ENCODE results near the gene PPP1R26.

PPP1R26 gene

DNA sequence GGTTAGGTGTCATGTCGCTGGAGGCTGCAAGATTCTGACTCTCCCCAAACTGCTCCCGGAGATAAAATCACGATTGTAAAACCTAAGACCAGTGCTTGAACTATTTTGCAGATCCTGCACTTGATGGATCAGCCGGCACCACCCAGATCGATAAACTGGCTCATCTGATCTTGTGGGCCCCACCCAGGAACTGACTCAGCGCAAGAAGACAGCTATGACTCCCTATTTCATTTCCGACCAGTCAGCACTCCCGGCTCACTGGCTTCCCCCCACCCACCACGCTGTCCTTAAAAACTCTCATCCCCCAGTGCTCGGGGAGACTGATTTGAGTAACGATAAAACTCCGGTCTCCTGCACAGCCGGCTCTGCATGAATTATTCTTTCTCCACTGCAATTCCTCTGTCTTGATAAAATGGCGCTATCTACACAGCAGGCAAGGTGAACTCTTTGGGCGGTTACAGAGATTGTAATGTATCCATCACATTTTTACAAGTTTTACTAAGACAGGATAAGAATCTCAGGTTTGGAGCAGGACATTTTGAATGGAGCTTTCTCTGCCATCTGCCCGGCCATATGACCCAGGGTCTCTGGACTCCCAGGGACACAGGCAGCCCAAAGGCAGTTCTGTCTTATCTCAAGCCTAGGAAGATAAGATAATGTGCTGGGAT is 10.6 kb upstream of the PPP1R26 start:
- DNase-seq = no peak

DNA sequence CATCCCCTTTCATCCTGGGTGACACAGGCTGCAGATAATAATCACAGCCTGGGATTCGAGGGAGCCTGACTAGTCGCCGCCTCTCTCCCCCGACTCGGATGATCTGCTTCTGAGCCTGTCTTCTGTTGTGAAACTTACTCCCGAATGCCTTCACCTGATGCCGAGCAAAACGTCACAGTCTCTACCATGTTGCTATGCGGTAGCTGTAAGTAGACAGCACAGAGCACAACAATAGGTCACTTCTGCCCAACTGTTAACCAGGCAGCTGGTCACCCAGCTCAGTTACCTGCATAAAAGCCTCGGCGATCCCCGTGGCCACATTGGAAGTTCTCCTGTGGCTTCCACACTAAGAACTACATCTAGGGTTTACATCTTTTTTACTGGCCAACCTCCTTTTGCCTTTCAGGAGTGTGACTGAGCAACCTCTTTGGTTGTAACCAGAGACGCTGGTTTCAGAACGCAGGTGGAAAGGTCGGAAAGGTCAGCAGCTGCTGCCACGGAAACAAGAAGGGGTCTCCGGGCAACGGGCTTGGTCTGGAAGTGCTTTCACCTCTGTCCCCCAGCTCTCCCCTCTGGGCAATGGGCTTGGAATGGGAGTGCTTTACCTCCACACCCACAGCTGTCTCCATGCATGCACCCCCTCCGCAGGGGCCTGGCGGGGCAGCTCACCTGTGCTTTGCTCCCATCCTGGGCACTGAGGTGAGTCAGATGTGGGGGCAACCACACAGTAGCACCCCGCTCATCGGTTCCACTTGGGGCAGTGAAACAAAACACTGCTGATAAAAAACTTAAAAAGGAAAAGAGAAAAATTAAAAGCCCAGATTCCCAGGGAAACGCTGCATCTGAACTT is 7.6 kb upstream of the PPP1R26 start:
- DNase-seq = no peak

DNA sequence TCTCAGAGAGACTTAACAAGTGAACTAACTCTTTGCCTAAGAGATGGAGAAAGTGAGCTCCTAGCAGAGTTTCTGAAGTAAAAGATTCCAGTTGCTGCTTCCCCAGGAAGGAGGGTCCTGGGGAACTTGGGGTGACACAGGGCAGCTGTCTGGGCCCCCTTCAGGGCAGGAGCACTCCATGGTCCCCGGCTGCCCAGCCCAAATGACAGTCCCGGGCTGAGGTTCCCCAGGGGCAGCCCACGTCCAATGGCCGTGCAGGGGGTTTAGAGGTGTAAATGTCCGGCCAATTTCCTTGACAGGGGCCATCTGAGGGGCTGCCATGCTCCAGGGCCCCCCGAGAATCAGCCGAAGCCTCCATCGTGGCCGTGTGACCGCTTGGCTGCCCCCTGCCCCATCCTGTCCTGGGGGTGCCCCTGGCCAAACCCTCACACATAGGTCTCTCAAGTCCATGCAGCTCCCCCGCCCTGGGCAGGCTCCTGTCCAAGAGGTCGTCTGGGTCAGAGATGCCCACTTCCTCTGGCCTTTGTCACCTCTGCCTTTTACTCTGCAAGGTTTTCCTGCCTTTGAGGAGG is 5.5 kb upstream of the PPP1R26 start:
- DNase-seq = no peak

DNA sequence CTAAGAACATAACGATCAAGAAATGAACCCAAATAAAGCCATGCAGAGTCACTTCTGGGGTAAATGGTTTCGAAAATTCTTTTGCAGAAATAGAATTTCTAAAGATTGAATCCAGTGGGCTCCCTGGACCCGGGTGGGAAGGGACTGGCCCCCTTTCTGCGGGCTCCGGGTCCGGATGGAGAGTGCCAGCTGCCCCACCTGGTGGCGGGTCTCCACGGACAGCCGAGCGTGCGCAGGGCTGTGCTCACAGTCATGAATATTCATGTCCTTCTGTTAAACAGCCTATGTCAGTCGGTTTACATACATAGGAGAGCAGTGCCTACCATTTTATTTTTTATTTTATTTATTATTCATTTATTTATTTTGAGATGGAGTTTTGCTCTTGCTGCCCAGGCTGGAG is 4.7 kb upstream of the PPP1R26 start:
- DNase-seq = peak; percentile 45

DNA sequence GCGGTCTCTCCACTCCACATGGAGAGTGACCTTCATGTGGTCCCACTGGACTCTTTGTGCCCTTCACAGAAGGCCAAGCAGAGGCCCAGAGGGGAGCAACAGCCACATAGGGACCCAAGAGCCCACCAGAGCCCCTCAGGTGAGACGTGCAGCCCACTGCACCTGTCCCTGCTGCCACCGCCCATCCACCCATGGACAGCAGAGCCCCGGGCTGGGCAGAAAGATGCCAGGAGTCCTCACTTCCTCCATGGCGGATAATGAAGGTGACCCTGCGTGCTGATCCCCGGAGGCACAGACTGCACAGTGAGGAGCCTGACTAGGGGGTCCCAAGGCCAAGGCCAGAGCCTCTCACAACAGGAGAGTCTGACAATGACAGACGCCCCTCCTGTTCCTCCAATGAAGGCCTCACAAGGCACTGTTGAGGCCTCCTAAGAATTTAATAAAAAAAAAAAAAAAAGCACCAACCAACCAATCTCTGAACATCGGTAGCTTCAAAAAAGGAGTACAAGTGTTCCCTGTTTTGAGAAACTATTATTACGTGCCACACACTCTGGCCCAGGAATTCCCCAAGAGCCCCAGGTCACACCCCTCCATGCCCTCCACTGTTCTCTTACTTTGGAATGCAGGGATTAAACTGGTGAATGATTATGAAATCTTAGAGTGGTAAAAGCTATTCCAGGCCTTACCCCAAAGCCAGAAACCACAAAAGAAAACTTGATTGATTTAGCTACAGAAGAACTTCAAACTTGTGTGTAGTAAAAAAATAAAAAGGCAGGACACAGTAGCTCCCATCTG is 2.8 kb upstream of the PPP1R26 start:
- no peak for DNase-seq

DNA sequence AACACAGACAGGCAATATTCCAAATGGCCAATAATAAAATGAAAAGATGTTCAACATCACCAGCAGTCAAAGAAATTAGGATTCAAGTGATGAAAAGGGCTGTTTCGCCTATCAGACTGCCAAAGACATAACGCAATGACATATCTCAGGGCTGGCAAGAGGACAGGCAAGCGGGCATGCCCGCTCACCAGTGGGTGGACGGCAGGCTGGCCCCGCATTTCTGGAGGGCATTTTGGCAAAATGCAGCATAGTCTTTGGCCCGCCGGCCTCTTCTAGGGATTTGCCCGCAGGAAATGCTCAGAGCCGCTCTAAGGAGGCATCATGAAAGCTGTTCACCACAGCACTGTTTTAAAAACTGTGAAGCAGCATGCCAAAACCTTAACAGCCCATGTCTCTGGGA is 1.4 kb upstream of the PPP1R26 start:
- DNase-seq = no peak

DNA sequence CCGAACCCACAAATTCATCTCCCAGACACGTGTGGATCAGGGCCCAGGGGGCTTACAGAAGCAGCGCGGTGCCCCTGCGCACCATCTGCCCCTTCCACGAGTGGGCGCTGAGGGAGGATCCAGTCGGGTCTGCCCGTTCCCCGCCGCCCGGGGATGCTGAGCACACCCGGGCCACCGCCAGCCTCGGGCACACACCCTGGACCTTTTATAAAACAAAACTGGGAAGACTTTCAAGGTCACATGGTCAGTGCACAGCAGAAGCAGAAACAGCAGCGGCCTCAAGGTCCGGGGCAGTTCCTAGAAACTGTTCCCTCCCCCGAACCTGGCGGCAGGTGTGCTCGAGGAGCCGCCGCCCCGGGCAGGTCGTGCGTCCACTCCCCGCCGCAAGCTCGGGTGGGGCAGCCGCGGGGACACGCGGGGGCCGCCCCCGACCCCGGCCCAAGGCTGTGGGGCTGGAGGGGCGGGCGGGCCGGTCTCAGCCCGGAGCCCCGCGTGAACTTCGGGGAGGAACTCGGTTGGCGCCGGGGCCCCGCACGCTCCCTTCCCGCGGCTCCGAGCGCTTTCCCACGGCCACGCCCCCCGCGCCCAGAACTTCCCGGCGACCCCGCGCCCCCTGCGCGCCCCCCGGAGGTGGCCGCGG is 633 bp upstream of the PPP1R26 start:
- DNase-seq = peak; percentile 14

DNA sequence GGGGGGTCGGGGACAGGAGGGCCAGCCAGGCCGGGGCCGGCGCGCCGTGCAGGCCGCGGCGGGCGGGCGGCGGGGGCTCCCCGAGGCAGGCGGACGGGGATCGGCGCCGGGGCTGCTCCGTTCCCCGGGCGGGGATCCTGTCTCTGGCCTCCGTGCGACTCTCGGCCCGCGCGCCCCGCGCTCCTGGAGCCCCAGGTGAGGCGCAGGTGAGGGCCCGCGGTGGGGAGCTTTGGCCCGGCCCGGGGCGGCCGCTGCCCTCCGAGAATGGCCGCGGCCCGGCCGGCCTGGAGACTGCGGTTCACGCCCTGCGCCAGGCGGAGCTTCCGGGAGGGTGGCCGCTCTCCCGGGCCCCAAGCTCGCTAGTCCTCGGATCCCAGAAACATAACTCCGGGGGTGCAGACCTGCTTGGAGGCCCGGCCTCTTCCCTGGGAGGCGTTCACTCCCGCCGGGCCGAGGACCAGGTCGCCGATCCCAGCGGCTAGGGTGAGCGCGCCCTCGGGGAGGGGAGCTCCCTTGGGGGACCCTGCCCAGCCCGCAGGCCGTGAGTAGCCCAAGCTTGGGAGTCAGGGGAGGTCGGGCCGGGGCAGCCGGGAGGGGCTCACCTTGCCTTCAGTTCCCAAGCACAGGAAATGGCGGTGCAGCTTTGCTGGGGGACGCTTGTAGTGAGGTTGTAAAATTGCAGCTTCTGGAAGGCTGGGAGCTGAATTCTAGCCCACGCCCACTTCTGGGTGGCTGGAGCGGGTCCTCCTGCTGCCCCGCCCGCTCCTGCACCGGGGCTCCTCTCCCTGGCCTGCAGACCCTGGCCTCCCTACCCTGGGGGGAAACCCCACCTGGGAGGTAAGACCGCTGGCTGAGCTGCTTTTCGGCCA is 723 bp downstream of the PPP1R26 start:
- peak; percentile 18 for DNase-seq

DNA sequence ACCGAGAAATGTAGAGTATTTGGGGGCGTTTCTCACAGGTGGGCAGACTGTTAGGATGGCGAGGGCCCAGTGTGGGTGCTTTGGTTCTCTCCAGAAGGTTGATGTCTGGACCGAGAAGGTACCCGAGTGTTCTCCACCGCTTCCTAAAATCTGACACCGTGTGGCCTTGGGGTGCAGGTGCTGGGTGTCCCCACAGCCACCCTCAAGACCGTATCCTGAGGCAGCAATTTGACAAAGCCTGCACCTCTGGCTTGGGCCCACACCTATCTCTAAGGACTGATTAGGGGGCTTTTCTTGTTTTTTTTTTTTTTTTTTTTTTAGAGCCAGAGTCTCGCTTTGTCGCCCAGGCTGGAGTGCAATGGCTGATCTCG is 1.3 kb downstream of the PPP1R26 start:
- no peak for DNase-seq

DNA sequence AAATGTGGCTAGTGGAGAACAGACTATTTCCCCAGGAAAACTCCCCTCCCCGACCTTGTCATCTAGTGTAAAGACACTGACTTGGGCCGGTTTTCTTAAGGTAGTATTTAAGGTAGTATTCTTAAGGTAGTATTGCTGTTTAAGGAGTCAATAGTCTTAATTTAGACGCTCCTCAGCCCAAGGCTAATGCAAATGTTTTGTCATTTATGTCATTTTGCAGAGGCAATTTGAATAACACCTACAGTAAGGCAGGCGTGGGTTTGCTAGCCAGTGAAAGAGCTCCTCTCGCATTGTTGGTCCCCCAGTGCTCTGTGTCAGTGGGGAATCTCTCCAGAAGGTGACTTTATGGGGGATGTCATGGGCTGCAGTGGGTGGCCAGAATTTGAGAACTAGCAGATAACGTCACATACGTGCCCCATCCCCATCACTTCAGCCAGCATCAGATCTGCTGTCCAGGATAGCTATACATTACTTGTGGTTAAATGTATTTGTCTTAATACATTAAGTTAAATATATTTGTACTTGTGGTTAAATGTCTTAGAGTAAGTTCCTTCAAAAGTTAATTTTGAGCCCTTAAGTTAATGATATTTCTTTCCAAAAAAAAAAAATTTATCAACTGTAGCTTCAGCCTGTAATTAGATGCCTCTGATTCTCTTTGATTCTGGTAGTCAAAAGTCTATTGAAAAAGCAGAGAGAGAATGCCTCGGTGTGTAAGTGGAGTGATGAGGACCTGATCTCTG is 2.6 kb downstream of the PPP1R26 start:
- no peak for DNase-seq

DNA sequence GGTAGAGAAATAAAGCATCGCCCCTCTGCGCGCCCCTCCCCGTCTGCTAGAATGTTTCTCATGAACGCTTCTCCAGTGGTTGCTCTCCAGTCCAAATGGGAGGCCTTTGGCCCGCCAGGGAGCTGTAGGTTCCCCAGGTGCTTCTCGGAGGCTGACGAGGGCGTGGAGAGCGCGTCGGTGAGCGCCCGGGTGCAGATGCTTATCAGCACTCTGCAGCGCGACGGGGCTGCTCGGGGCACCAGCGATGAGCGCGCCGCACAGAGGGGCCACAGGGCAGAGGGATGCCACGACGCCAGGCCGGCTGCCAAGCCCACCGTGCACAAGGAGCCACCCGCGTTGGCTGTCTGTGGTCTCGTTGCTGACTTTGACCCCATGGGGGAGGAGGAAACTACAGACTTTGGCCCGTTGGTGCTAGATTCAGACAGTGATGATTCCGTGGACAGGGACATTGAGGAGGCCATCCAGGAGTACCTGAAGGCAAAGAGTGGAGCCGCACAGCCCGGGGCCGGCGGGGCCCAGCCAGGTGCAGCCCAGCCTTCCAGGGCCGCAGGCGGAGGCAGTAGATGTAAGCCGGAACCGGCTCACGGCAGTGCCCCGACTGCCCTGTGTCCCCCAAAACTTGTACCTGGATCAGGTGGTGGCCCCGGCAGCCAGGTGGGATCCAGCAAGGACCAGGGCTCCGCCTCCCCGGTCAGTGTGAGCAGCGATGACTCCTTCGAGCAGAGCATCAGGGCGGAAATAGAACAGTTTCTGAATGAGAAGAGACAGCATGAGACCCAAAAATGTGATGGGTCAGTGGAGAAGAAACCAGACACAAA is 5.1 kb downstream of the PPP1R26 start:
- DNase-seq = no peak

DNA sequence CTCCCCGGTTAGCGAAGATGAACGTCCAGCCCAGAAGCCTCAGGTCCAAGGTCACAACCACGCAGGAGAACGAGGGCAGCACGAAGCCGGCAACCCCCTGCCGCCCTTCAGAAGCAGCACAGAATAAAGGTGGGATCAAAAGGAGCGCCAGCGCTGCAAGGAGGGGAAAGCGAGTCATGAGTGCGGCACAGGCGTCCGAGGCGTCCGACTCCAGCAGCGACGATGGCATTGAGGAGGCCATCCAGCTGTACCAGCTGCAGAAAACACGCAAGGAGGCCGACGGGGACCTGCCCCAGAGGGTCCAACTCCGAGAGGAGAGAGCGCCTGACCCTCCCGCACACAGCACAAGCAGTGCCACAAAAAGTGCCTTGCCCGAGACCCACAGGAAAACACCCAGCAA is 5.8 kb downstream of the PPP1R26 start:
- DNase-seq = no peak

DNA sequence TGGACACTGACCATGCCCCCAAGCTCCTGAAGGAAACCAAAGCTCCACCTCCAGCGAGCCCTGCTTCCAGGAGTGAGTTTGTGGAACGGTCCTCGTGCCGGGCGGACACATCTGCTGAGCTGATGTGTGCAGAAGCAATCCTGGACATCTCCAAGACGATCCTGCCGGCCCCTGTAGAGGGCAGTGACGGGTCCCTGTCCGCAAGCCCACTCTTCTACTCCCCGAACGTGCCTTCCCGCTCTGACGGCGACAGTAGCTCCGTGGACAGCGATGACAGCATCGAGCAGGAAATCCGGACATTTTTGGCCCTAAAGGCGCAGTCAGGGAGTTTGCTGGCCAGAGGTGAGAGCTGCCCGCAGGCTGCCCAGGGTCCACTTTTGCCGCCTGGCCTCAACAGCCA is 6.2 kb downstream of the PPP1R26 start:
- DNase-seq = no peak

DNA sequence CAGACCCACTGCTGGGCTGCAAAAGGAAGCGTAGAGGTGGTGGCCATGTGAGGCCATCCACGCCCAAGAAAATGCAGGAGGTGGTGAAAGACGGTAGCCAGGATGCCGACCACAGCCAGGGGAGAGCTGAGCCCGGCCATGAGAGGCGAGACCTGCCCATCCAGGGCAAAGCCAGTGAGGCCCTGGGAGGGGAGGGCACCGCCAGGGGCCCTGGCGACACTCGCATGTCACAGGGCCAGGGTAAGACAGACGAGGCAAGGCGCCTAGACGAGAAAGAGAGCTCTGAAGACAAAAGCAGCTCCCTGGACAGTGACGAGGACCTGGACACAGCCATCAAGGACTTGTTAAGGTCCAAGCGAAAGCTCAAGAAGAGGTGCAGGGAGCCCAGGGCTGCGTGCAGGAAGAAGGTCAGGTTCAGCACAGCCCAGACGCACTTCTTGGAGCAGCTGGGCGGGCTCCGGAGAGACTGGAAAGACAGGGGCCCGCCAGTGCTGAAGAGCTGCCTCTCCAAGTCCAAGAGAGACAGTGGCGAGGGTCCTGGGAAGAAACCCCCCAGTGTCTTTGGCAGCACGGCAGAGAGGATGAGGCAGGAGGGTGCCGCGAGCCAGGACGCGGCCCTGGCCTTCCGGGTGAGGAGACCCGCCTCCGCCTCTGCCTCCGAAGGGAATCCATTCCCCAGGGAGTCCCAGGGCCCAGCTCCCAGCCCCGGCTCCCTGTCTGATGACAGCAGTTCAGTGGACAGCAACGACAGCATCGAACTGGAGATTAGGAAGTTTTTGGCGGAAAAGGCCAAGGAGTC is 6.9 kb downstream of the PPP1R26 start:
- no peak for DNase-seq

DNA sequence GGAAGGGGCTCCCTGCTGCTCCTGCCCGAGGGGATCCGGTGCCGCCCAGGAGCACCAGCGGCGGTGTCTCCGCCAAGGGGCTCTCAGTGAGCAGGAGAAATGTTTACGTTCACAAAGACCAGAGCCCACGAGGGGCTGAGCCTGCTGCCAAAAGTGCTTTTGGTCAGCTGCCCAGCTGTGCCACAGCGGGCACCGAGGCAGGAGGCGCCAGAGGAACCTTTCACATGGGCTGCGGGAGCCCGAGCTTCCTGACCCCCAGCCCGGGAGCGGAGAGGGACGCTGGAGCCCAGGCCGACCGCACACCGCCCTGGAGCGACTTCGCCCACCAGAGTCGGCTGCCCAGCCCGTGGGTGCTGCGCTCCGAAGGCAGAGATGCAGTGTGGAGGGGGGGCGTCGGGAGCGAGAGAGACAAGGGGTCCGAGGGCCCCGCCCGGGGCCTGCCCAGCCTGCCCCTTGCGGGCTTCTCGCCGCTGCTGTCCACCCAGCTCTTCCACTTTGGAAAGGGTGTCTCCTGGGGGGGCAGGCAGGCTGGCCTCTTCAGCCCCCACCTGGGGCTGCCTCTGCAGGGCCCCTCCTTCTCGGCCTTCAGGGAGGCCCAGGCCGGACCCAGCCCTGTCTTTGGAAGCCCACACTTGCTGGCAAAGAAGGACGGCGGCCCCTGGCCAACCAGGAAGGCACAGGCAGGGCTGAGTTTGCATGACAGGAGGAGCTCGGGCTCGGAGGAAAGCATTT is 7.9 kb downstream of the PPP1R26 start:
- no peak for DNase-seq

DNA sequence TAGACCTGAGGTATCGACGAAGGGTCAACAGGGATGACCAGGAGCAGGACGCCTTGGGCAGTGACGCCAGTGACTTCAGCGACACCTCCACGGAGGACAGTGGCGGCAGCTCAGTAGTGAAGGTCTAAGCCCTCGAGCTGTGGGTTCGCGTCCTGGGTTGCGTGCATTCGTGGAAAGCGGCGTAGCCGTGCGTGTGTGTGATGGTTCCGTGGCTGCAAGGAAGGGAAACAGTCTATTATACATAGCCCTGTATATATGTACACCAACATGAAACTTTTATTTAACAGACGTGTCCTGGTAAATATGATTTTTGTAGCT is 8.4 kb downstream of the PPP1R26 start:
- no peak for DNase-seq

DNA sequence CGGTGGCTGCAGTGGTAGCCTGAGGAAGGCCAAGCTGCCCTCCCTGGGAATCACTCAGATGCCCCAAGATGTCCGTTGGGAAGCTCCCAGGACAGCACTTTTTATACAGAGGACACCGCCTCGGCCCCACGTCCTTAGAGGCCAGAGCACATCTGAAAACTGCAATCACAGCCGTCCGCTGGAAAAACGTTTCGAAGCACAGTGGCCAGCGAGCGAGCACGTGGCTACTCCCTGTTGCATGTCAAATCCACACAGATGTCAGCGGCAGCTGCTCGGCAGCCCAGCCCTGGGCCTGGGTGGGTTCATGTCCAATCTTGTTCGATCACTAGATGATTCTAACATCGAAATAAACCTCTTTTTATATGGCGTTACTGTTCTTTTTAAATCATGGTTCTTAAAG is 8.9 kb downstream of the PPP1R26 start:
- DNase-seq = no peak

DNA sequence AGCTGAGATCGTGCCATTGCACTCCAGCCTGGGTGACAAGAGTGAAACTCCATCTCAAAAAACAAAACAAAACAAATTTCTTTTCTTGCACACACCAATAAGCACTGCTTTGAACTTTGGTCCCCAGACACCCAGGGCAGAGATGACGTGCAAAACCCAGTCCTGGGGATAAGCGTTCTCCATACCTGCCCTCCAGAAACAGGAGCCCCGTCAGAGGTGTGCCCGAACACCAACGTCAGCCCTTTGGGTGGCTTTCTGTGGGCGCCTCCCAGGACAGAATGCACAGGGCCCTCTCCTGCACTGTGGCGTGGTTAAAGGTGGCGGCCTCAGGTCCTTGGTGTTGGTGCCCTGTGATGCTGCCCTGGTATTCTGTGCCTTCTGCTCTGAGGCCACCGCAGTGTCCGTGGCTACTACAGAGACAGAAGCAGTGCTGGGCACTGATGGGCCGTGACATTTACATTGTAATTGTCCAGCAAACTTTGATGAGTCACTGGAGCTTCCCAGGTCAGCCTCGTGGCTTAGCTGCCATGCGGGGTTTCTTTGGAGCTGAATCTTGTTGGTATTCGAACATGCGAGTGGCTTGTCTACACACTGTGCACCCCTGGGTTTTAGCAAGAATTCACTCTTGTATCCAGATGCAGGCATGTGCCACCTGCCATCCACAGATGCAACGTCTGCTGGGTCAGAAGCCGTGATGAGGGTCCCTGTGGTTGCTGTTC is 9.8 kb downstream of the PPP1R26 start:
- DNase-seq = no peak

Data from NCI-H82 (cell line).